Tibial nerve (tissue), 4 donors: ENCODE measurements around the gene PPEF2.

Experiments used
- CTCF ChIP-seq, 5 experiments: fragments of 200-600 bp in 3 of 5; fragments of 450-650 bp in 2 of 5; sonication (generic) in 3 of 5; IDR thresholded peaks; one replicate each; pipeline ENCODE4 v1.5.1; 2016 to 2019; ENCODE audit warnings: antibody characterized with exemption in 5 of 5, mild to moderate bottlenecking in 3 of 5, moderate library complexity in 2 of 5
- EP300 ChIP-seq, 2 donors: sonication (generic); formaldehyde crosslinking; IDR thresholded peaks; one replicate each; pipeline ENCODE4 v1.6.1; 2017; ENCODE audit warnings: antibody characterized with exemption in 2 of 2, mild to moderate bottlenecking in 1 of 2
- POLR2A ChIP-seq, 2 donors: fragments of 450-650 bp; IDR thresholded peaks; one replicate each; pipeline ENCODE4 v1.6.1; 2017; ENCODE audit warnings: antibody characterized with exemption in 2 of 2, mild to moderate bottlenecking in 2 of 2, moderate library complexity in 2 of 2

- no peak for TF ChIP-seq CTCF (IDR thresholded peaks at IDR 0.05)
- no peak for TF ChIP-seq EP300 (IDR thresholded peaks at IDR 0.05)
- TF ChIP-seq POLR2A (IDR thresholded peaks at IDR 0.05) = no peak
These were observed 68.0 kb downstream of the PPEF2 start for GRCh38 chr4:75834095-75834771.
